Keratinocyte (primary cell): ENCODE results near the gene VILL.

Experiments
- EZH2 ChIP-seq: IDR thresholded peaks from one replicate; pipeline ENCODE4 v1.6.1; 2012; ENCODE audit warnings: inconsistent platforms, mild to moderate bottlenecking, low read length, moderate library complexity
- TF ChIP-seq, protein P1 (sequence below), 3 experiments: IDR thresholded peaks in 1 of 3; conservative IDR thresholded peaks in 1 of 3; optimal IDR thresholded peaks in 1 of 3; 2 replicates in 2 of 3; 3 replicates in 1 of 3; pipeline versions ENCODE3 to v1.5.1; 2011; ENCODE audit warnings: low read length in 3 of 3, mild to moderate bottlenecking in 3 of 3, moderate library complexity in 2 of 3, control low read depth in 1 of 3, inconsistent platforms in 1 of 3; ENCODE audit not compliant: insufficient read depth in 2 of 3; ENCODE audit errors: extremely low read depth in 1 of 3

DNA sequence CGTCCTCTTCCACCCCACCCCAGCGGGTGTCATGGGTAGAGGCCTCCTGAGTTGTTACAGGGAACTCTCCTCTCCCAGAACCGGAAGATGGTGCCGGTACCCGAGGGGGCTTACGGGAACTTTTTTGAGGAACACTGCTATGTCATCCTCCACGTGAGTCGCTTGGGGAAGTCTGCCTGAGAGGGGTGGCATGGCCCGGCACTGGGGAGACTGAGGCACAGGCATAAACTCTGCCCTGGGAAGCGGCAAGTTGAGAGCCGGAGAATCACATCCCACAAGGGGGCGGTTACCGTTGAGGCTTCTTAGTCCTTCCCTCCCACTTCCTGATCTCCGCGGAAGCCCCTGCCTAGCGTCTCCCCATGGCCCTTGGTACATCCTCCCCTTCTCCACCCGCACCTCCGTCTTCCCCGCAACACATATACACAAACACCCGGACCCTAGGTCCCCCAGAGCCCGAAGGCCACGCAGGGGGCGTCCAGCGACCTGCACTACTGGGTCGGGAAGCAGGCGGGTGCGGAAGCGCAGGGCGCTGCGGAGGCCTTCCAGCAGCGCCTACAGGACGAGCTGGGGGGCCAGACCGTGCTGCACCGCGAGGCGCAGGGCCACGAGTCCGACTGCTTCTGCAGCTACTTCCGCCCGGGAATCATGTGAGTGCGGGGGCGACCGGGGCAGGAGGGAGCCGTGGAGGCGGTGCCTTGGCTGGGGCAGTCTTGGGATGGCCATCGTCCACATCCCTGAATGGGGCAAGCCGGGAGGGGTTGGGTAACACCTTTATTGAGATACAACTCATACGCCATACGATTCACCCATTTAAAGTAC is 3.4 kb downstream of the VILL start:
- no peak for TF ChIP-seq EZH2
- TF ChIP-seq, protein P1, sequence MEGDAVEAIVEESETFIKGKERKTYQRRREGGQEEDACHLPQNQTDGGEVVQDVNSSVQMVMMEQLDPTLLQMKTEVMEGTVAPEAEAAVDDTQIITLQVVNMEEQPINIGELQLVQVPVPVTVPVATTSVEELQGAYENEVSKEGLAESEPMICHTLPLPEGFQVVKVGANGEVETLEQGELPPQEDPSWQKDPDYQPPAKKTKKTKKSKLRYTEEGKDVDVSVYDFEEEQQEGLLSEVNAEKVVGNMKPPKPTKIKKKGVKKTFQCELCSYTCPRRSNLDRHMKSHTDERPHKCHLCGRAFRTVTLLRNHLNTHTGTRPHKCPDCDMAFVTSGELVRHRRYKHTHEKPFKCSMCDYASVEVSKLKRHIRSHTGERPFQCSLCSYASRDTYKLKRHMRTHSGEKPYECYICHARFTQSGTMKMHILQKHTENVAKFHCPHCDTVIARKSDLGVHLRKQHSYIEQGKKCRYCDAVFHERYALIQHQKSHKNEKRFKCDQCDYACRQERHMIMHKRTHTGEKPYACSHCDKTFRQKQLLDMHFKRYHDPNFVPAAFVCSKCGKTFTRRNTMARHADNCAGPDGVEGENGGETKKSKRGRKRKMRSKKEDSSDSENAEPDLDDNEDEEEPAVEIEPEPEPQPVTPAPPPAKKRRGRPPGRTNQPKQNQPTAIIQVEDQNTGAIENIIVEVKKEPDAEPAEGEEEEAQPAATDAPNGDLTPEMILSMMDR (optimal IDR thresholded peaks at IDR 0.05 in 1 of 3, IDR thresholded peaks at IDR 0.05 in 1 of 3, conservative IDR thresholded peaks at IDR 0.05 in 1 of 3; ENCODE audit: extremely low read depth in 1 of 3, insufficient read depth in 2 of 3, low read length in 3 of 3): no peak
